Erythroblast (primary cell): ENCODE measurements around the gene NOX5.

Experiments
- GATA1 ChIP-seq: IDR thresholded peaks from 2 replicates; pipeline ENCODE4 v1.6.1; 2011; ENCODE audit warnings: low read depth, mild to moderate bottlenecking, control low read depth, low read length, moderate library complexity
- POLR2A ChIP-seq: IDR thresholded peaks from 2 replicates; pipeline ENCODE4 v1.6.1; 2011; ENCODE audit warnings: mild to moderate bottlenecking, low read length

DNA sequence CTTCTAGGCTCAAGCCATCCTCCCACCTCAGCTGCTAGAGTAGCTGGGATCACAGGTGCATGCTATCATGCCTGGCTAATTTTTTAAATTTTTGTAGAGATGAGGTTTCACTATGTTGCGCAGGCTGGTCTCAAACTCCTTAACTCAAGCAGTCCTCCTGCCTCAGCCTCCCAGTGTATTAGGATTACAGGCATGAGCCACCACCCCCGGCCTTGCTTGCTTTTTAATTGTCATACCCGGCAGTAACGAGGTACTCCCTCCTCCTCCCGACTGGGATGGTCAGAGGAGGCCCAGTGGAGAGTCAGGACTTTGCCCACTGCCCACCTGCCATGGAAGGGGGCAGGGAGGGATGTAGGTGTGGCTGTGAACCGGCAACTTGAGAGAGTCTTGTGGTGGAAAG, 4.5 kb downstream of the NOX5 start:
- TF ChIP-seq POLR2A, result no peak
- TF ChIP-seq GATA1, result no peak
